Gastrocnemius medialis (tissue), 4 donors: ENCODE results near the gene ACSF2.

Experiments used
- POLR2A ChIP-seq, 2 donors: fragments of 450-650 bp; IDR thresholded peaks; one replicate each; pipeline ENCODE4 v1.6.1; 2017; ENCODE audit warnings: antibody characterized with exemption in 2 of 2, mild to moderate bottlenecking in 2 of 2, moderate library complexity in 2 of 2
- TF ChIP-seq, protein P1 (sequence below), 5 experiments: fragments of 450-650 bp in 3 of 5; fragments of 200-600 bp in 2 of 5; sonication (generic) in 2 of 5; IDR thresholded peaks in 4 of 5; conservative IDR thresholded peaks in 1 of 5; 1 replicate in 4 of 5; 2 replicates in 1 of 5; pipeline ENCODE4 v1.5.1; 2016 to 2019; ENCODE audit warnings: antibody characterized with exemption in 5 of 5, mild to moderate bottlenecking in 3 of 5, moderate library complexity in 3 of 5

DNA sequence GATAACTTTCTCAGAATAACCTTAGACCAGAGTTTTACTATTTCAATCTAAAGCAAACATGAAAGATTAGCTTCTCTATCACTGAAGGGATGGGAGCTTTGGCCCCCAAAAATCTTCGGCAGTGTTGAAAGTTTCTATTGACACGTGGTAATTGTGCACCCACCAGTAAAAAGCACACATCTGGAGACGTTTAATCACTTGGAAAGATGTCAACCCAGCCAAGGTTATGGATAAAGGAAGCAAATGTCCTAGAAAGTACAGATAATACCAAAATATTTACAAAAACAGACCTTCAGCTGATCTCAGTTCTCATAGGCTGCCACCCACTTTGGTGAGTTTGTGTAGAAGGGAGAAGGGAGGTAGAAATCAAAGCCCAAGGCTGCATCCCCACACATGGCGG, 87.5 kb downstream of the ACSF2 start:
- TF ChIP-seq, protein P1, sequence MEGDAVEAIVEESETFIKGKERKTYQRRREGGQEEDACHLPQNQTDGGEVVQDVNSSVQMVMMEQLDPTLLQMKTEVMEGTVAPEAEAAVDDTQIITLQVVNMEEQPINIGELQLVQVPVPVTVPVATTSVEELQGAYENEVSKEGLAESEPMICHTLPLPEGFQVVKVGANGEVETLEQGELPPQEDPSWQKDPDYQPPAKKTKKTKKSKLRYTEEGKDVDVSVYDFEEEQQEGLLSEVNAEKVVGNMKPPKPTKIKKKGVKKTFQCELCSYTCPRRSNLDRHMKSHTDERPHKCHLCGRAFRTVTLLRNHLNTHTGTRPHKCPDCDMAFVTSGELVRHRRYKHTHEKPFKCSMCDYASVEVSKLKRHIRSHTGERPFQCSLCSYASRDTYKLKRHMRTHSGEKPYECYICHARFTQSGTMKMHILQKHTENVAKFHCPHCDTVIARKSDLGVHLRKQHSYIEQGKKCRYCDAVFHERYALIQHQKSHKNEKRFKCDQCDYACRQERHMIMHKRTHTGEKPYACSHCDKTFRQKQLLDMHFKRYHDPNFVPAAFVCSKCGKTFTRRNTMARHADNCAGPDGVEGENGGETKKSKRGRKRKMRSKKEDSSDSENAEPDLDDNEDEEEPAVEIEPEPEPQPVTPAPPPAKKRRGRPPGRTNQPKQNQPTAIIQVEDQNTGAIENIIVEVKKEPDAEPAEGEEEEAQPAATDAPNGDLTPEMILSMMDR (IDR thresholded peaks at IDR 0.05 in 4 of 5, conservative IDR thresholded peaks at IDR 0.05 in 1 of 5): no peak
- no peak for TF ChIP-seq POLR2A (IDR thresholded peaks at IDR 0.05)
